T-cell (primary cell): ENCODE results near the gene ADM5. TPM values are rescaled to one million over a fixed set of nuclear protein-coding genes. Genes with fewer than 3 reads are reported as not detected.

Experiments
- ATAC-seq, 4 experiments: fragments of 200-7000 bp in 3 of 4; fragments of 150-1000 bp in 1 of 4; cut with Tn5 transposase; replicated peaks in 1 of 4; 1 replicate in 3 of 4; 2 replicates in 1 of 4; pipeline ENCODE4 v1.10.0; 2021; ENCODE audit warnings: moderate library complexity in 3 of 4, mild to moderate bottlenecking in 2 of 4, moderate number of reproducible peaks in 1 of 4
- CTCF ChIA-PET, 2 donors: fragments of 300-600 bp; sonication (Branson Sonifier 250); formaldehyde crosslinking; loops; one replicate each; lab custom pipeline; 2022; ENCODE audit warnings: antibody characterized with exemption in 2 of 2; lab: Charles Lee
- POLR2A ChIA-PET, 2 donors: fragments of 300-600 bp; sonication (Branson Sonifier 250); formaldehyde crosslinking; loops; one replicate each; lab custom pipeline; 2022; ENCODE audit warnings: antibody characterized with exemption in 2 of 2; lab: Charles Lee
- DNase-seq, 35 experiments: peaks; one replicate each; pipeline versions ENCODE4 v3.0.0 to v3.0.0-alpha.2; 2013 to 2023
- H3K27ac ChIP-seq: one replicate; pipeline ENCODE4 v1.5.1; 2013; ENCODE audit warnings: low read length
- H3K27me3 ChIP-seq, 2 experiments: replicated peaks in 1 of 2; 1 replicate in 1 of 2; 2 replicates in 1 of 2; pipeline versions ENCODE4 v1.6.1 to v1.7.0; 2013; ENCODE audit warnings: low read length in 1 of 2, mixed read lengths in 1 of 2; ENCODE audit not compliant: control insufficient read depth in 2 of 2, insufficient read depth in 2 of 2; ENCODE audit errors: extremely low read depth in 1 of 2
- H3K36me3 ChIP-seq, 2 donors: 1 replicate in 1 of 2; 2 replicates in 1 of 2; pipeline versions ENCODE4 v1.6.1 to v1.7.0; 2013; ENCODE audit warnings: low read length in 1 of 2; ENCODE audit not compliant: control insufficient read depth in 2 of 2, insufficient read depth in 1 of 2; ENCODE audit errors: extremely low read depth in 1 of 2
- H3K4me1 ChIP-seq, 2 experiments: 1 replicate in 1 of 2; 2 replicates in 1 of 2; pipeline versions ENCODE4 v1.6.1 to v1.7.0; 2013; ENCODE audit warnings: low read length in 2 of 2, mixed read lengths in 1 of 2; ENCODE audit not compliant: insufficient read depth in 2 of 2, control insufficient read depth in 1 of 2; ENCODE audit errors: extremely low read depth in 1 of 2
- H3K4me3 ChIP-seq, 2 donors: 1 replicate in 1 of 2; 2 replicates in 1 of 2; pipeline versions ENCODE4 v1.5.1 to v1.7.0; 2013; ENCODE audit warnings: mild to moderate bottlenecking in 2 of 2, low read length in 1 of 2, moderate library complexity in 1 of 2; ENCODE audit not compliant: control insufficient read depth in 1 of 2; ENCODE audit errors: extremely low read depth in 1 of 2
- H3K9me3 ChIP-seq: 2 replicates; pipeline ENCODE4 v1.7.0; 2013
- H3K27ac Mint-ChIP-seq, 2 donors: one replicate each; pipeline ENCODE4 v1.8.0; 2020 to 2021; ENCODE audit warnings: mild to moderate bottlenecking in 2 of 2, mixed read lengths in 2 of 2
- H3K27me3 Mint-ChIP-seq, 2 donors: one replicate each; pipeline ENCODE4 v1.8.0; 2021 to 2022; ENCODE audit warnings: mixed read lengths in 2 of 2
- H3K36me3 Mint-ChIP-seq: one replicate; pipeline ENCODE4 v1.8.0; 2021; ENCODE audit warnings: mixed read lengths
- H3K4me1 Mint-ChIP-seq, 3 donors: one replicate each; pipeline ENCODE4 v1.8.0; 2020 to 2022; ENCODE audit warnings: mixed read lengths in 3 of 3, mild to moderate bottlenecking in 1 of 3
- H3K4me3 Mint-ChIP-seq, 3 donors: one replicate each; pipeline ENCODE4 v1.8.0; 2020 to 2022; ENCODE audit warnings: mild to moderate bottlenecking in 3 of 3, mixed read lengths in 3 of 3, moderate library complexity in 3 of 3
- H3K9me3 Mint-ChIP-seq, 3 donors: one replicate each; pipeline ENCODE4 v1.8.0; 2020 to 2022; ENCODE audit warnings: mixed read lengths in 3 of 3
- WGBS: methylation state at CpG from one replicate; pipeline ENCODE4 v1.1.5; 2013; ENCODE audit warnings: missing lambda C conversion rate; ENCODE audit not compliant: insufficient coverage; 5-methylcytosine and 5-hydroxymethylcytosine counted together
- total RNA-seq, 35 experiments: library from RNA in 6 of 35; stranded (reverse) in 6 of 35; fragments of 120-200 nt in 1 of 35; gene quantifications; one replicate each; pipeline versions ENCODE4 v1.2.1 to v1.2.4 and lab custom pipeline; 2013 to 2026

The ADM5 gene
- total RNA-seq, 5 donors from 2014 or later (not counting 1 experiment from before 2014, with no cell fraction given), result 3.5 to 6.4 (median 5.6) TPM

DNA sequence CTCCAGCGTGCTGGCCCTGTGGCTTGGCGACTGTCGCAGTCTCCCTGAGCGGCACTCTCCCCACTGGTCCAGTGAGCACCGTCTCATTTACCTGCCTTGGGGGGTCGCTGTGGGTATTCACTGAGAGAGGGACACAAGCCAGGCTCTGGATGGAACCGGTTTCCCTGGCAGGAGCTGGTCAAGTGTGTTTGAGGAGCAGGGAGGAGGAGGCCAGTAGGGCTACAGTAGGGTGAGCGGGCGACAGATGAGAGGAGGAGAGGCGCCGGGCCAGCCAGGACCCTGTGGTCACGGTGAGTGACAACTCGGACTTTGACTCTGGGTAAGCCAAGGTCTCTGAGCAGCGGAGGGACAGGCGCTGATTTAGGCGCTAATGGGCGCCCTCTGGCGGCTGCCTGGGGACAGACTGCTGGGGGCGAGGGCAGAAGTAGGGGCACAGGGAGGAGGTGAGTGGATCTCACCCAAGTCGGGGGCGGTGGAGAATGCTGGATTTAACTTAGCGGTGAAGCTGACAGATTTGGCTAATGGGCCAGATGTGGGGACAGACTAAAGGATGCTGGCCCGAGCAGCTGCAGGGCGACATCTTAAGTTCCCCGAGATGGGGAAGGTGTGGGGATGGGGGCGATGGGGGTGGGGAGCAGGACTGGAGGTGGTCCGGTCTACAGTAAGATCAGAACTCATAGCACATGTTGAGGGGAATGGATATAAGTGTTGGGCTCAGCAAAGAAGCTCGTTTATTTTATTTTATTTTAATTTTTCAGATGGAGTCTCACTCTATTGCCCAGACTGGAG, 17.1 kb upstream of the ADM5 start:
- ATAC-seq (no peak), DNase-seq (peak in 34 of 35 experiments; percentile 42 to 83 (median 67))
- ChIA-PET POLR2A (no interaction called here), CTCF (interaction anchor here (0.6 to 1.5 kb wide), 2 partner anchors 166 to 167 kb away, joined by 4 to 6 read pairs; no protein-coding TSS in a partner anchor)
- H3K27me3 Mint-ChIP-seq, result no peaks in the 10 kb centered on the region
- H3K36me3 Mint-ChIP-seq, result peaks cover 4% of the 10 kb centered on the region
- H3K4me1 Mint-ChIP-seq, result peaks cover 17 to 23% (median 22%) of the 10 kb centered on the region in 3 donors
- Histone ChIP-seq H3K27me3 (no peaks in the 10 kb centered on the region), H3K4me3 (no peak overlapping the region), H3K36me3 (peaks cover 4% of the 10 kb centered on the region in 2 donors), H3K9me3 (no peaks in the 10 kb centered on the region), H3K27ac (no peak overlapping the region), H3K4me1 (peaks cover 0 to 16% of the 10 kb centered on the region in 2 experiments)
- H3K9me3 Mint-ChIP-seq, result no peaks in the 10 kb centered on the region
- peak overlapping the region; percentile 29 to 48 for H3K27ac Mint-ChIP-seq
- H3K4me3 Mint-ChIP-seq, result no peak overlapping the region
- 40% methylated on average over 26 of the region's 28 CpGs for WGBS

GRCh38 chr19:49676136-49676783, 13.1 kb upstream of the ADM5 start:
- H3K36me3 Mint-ChIP-seq, result peaks cover 5% of the 10 kb centered on the region
- POLR2A ChIA-PET, result interaction anchor here in 1 of 2 donors (0.5 to 1.9 kb wide), 4 partner anchors 12 to 149 kb away, joined by 4 to 10 read pairs (median 6); partner anchors contain the start of genes RCN3 and RRAS
- H3K9me3 Mint-ChIP-seq, result no peaks in the 10 kb centered on the region
- H3K27ac Mint-ChIP-seq, result peak overlapping the region; percentile 97 to 100
- H3K36me3 ChIP-seq, result peaks cover 4% of the 10 kb centered on the region in 2 donors
- CTCF ChIA-PET, result interaction anchor here (0.5 to 3.4 kb wide), 18 partner anchors 8 to 1066 kb away, joined by 3 to 26 read pairs (median 4); partner anchors contain the start of genes GYS1 (in 1 of the 2), NOSIP (in 1 of the 2), RRAS (in 1 of the 2) and RUVBL2 (in 1 of the 2)
- ATAC-seq (peak in 1 of 4 experiments; percentile 4), DNase-seq (peak in 15 of 35 experiments; percentile 16 to 60 (median 37))
- H3K9me3 ChIP-seq, result no peaks in the 10 kb centered on the region
- H3K4me1 Mint-ChIP-seq, result peaks cover 36 to 51% (median 43%) of the 10 kb centered on the region in 3 donors
- H3K4me3 Mint-ChIP-seq, result peak overlapping the region; percentile 94 to 100 (median 97)
- no peaks in the 10 kb centered on the region for H3K27me3 Mint-ChIP-seq
- peaks cover 4 to 51% of the 10 kb centered on the region in 2 experiments for H3K4me1 ChIP-seq
- peak overlapping the region; percentile 88 to 97 for H3K4me3 ChIP-seq
- peak overlapping the region; percentile 99 for H3K27ac ChIP-seq
- no peaks in the 10 kb centered on the region for H3K27me3 ChIP-seq
- WGBS, result 8% methylated on average over 20 of the region's 27 CpGs

DNA sequence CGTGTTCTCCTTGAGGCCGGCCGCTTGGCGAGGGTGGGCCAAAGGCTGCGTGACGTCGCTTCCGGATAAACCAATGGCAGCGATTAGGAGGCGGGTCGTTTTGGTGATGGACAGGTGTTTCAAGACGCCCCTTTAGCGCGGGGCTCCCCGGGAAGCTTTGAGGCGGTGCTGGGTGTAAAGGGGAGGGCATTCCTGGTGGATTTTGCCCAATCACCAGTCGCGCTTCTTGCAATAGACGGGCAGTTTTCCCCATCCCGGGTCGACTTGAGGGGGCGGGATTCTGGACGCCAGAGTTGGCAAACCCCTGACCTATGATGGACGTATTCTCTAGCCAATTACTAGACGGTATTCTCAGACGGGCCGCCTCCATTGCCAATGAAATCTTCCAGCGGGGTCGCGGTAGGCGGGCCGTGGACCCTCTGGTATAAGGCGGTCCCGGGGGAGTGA, 12.6 kb upstream of the ADM5 start:
- under 1% methylated on average over 26 of the region's 34 CpGs for WGBS
- POLR2A ChIA-PET, result interaction anchor here in 1 of 2 donors (0.5 to 1.9 kb wide), 5 partner anchors 12 to 242 kb away, joined by 3 to 10 read pairs (median 5); partner anchors contain the start of genes RCN3 and RRAS

GRCh38 chr19:49677231-49677900, 12.0 kb upstream of the ADM5 start, which contains the start of gene PRMT1:
PRMT1 (plus strand) TSS chr19:49677271; CDS start chr19:49677281, 10 bp downstream.
- Histone ChIP-seq H3K9me3 (no peaks in the 10 kb centered on the region), H3K4me1 (peaks cover 4 to 52% of the 10 kb centered on the region in 2 experiments), H3K36me3 (peaks cover 0 to 15% of the 10 kb centered on the region in 2 donors), H3K4me3 (peak within 1 kb of the TSS; percentile 88 to 97), H3K27me3 (no peaks in the 10 kb centered on the region), H3K27ac (peak within 1 kb of the TSS; percentile 99)
- Mint-ChIP-seq H3K27me3 (no peaks in the 10 kb centered on the region), H3K9me3 (no peaks in the 10 kb centered on the region), H3K4me1 (peaks cover 31 to 46% (median 38%) of the 10 kb centered on the region in 3 donors), H3K27ac (peak within 1 kb of the TSS; percentile 97 to 100), H3K4me3 (peak within 1 kb of the TSS; percentile 94 to 100 (median 97)), H3K36me3 (peaks cover 9% of the 10 kb centered on the region)
- DNase-seq, result peak in 33 of 35 experiments; percentile 24 to 69 (median 57)
- ATAC-seq, result peak; percentile 3 to 23 (median 7)
- ChIA-PET POLR2A (interaction anchor here in 1 of 2 donors (0.6 kb wide), 1 partner anchor 242 kb away, joined by 3 read pairs; no protein-coding TSS in a partner anchor), CTCF (interaction anchor here (0.6 to 3.4 kb wide), 5 partner anchors 9 to 580 kb away, joined by 4 to 26 read pairs (median 5); partner anchors contain the start of gene RRAS (in 1 of the 2))
- WGBS, result 0% methylated on average over 13 of the region's 57 CpGs

More for the DNA sequence above, 12.6 kb upstream of the ADM5 start:
- H3K27me3 ChIP-seq, result no peaks in the 10 kb centered on the region
- peaks cover under 1 to 10% of the 10 kb centered on the region in 2 donors for H3K36me3 ChIP-seq
- DNase-seq (peak; percentile 93 to 100 (median 96)), ATAC-seq (peak; percentile 76 to 78 (median 78))
- peak overlapping the region; percentile 94 to 100 (median 97) for H3K4me3 Mint-ChIP-seq
- H3K27me3 Mint-ChIP-seq, result no peaks in the 10 kb centered on the region
- peak overlapping the region; percentile 97 to 100 for H3K27ac Mint-ChIP-seq
- peak overlapping the region; percentile 99 for H3K27ac ChIP-seq
- no peaks in the 10 kb centered on the region for H3K9me3 Mint-ChIP-seq
- peak overlapping the region; percentile 88 to 97 for H3K4me3 ChIP-seq
- H3K4me1 ChIP-seq, result peaks cover 4 to 54% of the 10 kb centered on the region in 2 experiments
- no peaks in the 10 kb centered on the region for H3K9me3 ChIP-seq
- H3K4me1 Mint-ChIP-seq, result peaks cover 36 to 51% (median 43%) of the 10 kb centered on the region in 3 donors
- H3K36me3 Mint-ChIP-seq, result peaks cover 5% of the 10 kb centered on the region
- CTCF ChIA-PET, result interaction anchor here (0.5 to 3.4 kb wide), 11 partner anchors 9 to 1067 kb away, joined by 3 to 26 read pairs (median 4); partner anchors contain the start of genes GYS1 (in 1 of the 2), RRAS (in 1 of the 2), RUVBL2 (in 1 of the 2) and SCAF1 (in 1 of the 2)

DNA sequence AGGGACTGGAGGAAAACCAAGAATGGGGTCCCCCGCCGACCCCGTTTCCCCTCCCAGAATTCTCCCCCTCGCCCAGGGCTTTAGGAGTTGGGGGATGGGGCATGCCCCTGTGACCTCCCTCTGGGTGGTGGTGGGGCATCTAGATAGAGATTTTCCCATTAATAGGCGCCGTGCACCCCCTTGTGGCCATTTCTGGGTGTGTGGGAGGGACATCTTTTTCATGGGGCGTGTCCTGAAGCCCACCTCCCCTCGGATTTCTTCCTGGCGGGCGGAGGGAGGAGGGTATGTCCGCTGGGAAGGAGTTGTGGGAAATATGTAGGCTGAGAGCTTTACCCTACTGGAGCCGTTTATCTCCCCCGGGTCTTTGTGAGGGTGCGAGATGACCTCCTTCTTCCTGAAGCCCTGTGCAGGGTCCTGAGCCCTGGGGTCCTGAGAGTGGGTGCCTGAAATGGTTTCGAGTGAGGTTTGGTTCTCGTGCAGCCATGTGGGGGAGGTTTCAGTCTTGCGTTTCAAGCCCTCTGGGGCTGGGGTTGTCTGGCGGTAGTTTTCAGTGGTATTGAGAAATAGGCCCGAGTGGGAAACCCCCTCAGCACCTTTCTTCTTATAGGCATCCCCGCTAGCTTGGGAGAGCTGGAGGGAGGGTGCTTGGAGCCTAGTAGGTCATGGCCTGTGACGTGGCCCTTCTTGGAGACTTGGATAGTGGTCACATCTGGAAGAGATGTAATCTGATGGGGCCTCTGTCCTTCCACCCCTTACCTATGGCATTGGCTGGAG, 11.3 kb upstream of the ADM5 start:
- peak overlapping the region; percentile 91 to 93 for H3K27ac Mint-ChIP-seq
- Histone ChIP-seq H3K4me1 (peaks cover 4 to 50% of the 10 kb centered on the region in 2 experiments), H3K27me3 (no peaks in the 10 kb centered on the region), H3K4me3 (peak overlapping the region; percentile 88 to 97), H3K27ac (peak overlapping the region; percentile 99), H3K36me3 (peaks cover 0 to 20% of the 10 kb centered on the region in 2 donors), H3K9me3 (no peaks in the 10 kb centered on the region)
- CTCF ChIA-PET, result interaction anchor here (0.6 to 3.4 kb wide), 6 partner anchors 38 to 580 kb away, joined by 3 to 26 read pairs (median 4); partner anchors contain the start of gene RRAS (in 1 of the 2)
- WGBS, result 0% methylated on average over 9 of the region's 21 CpGs
- POLR2A ChIA-PET, result no interaction called here
- no peaks in the 10 kb centered on the region for H3K9me3 Mint-ChIP-seq
- peaks cover 11% of the 10 kb centered on the region for H3K36me3 Mint-ChIP-seq
- H3K4me1 Mint-ChIP-seq, result peaks cover 30 to 44% (median 39%) of the 10 kb centered on the region in 3 donors
- H3K27me3 Mint-ChIP-seq, result no peaks in the 10 kb centered on the region
- H3K4me3 Mint-ChIP-seq, result peak overlapping the region; percentile 81 to 94 (median 84)
- DNase-seq (peak; percentile 57 to 89 (median 75)), ATAC-seq (peak in 3 of 4 experiments; percentile 7 to 29 (median 17))
